Activated CD8-positive, alpha-beta memory T cell treated with anti-CD3 and anti-CD28 coated beads, Interleukin-2, amount 50 U/mL, for 48 hours (primary cell): ENCODE measurements around the gene MIB1.

Source experiments
- DNase-seq: peaks from one replicate; pipeline ENCODE4 v3.0.0-alpha.2; 2020

MIB1 gene

GRCh38 chr18:21820811-21821143 lies 80.2 kb downstream of the MIB1 start:
- DNase-seq, result no peak

- no peak for DNase-seq
Observed at GRCh38 chr18:21823848-21824247, 83.3 kb downstream of the MIB1 start.

GRCh38 chr18:21826196-21826595 lies 85.6 kb downstream of the MIB1 start:
- no peak for DNase-seq

GRCh38 chr18:21826641-21827302 lies 86.2 kb downstream of the MIB1 start:
- no peak for DNase-seq

GRCh38 chr18:21830532-21830931 lies 89.9 kb downstream of the MIB1 start:
- DNase-seq, result no peak

- DNase-seq, result no peak
Observed at GRCh38 chr18:21831413-21831831, 90.8 kb downstream of the MIB1 start.

GRCh38 chr18:21833604-21834298 lies 93.2 kb downstream of the MIB1 start:
- DNase-seq, result no peak

- no peak for DNase-seq
Observed at GRCh38 chr18:21834299-21834660, 93.7 kb downstream of the MIB1 start.

- no peak for DNase-seq
Observed at GRCh38 chr18:21841570-21841969, 101.0 kb downstream of the MIB1 start.

- DNase-seq, result no peak
Observed at GRCh38 chr18:21843341-21843740, 102.7 kb downstream of the MIB1 start.

GRCh38 chr18:21851327-21851961 lies 110.9 kb downstream of the MIB1 start:
- DNase-seq, result no peak

GRCh38 chr18:21853016-21853415 lies 112.4 kb downstream of the MIB1 start:
- DNase-seq, result no peak

- DNase-seq, result no peak
Observed at GRCh38 chr18:21853775-21854552, 113.4 kb downstream of the MIB1 start.

GRCh38 chr18:21855432-21855831 lies 114.8 kb downstream of the MIB1 start:
- no peak for DNase-seq

- no peak for DNase-seq
Observed at GRCh38 chr18:21857871-21858270, 117.3 kb downstream of the MIB1 start.

- DNase-seq, result no peak
Observed at GRCh38 chr18:21858544-21858943, 118.0 kb downstream of the MIB1 start.

- no peak for DNase-seq
Observed at GRCh38 chr18:21864386-21864785, 123.8 kb downstream of the MIB1 start.

GRCh38 chr18:21865043-21865442 lies 124.5 kb downstream of the MIB1 start:
- no peak for DNase-seq

GRCh38 chr18:21868770-21869169 lies 128.2 kb downstream of the MIB1 start:
- DNase-seq, result no peak

GRCh38 chr18:21889570-21889969 lies 149.0 kb downstream of the MIB1 start:
- no peak for DNase-seq

- DNase-seq, result no peak
Observed at GRCh38 chr18:21894619-21895367, 154.2 kb downstream of the MIB1 start.

- DNase-seq, result no peak
Observed at GRCh38 chr18:21896732-21897336, 156.2 kb downstream of the MIB1 start.
